ENCODE results near the gene DDX47. TPM values are rescaled to one million over a fixed set of nuclear protein-coding genes. Genes with fewer than 3 reads are reported as not detected.

DDX47 gene
- total RNA-seq, 2 experiments from 2014 or later, result 45.1 to 59.1 TPM

DNA sequence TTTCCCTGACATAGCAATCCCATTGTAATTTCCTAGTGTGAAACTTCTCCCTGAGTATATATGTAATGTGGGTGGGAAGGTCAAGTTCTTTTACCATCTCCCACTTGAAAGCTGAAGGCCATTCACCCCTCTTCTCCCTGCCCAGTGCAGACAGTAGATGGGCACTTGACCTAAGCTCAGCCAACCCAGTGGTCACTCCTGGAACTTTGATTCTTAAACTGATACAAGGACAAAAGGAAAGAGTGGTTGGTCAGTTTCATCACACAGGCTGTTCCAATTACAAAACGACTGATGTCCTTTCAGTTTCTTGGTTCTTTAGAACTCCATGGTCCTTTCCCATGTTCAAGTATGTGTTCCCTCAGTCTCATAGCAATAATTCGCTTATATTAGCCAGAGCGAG, 36.1 kb upstream of the DDX47 start:
- DNase-seq (ENCODE audit: low spot score), result no peak
- H3K79me2 ChIP-seq (ENCODE audit: insufficient read depth, low read depth, low read length), result no peaks in the 10 kb centered on the region
- intact Hi-C loops (cut with micrococcal nuclease; ENCODE audit: unreplicated experiment), result no loop called here
- no peaks in the 10 kb centered on the region for H3K9me3 ChIP-seq (ENCODE audit: low read length)
- ChIA-PET POLR2A (interaction anchor here (1.3 kb wide), 1 partner anchor 16 kb away, joined by 3 read pairs; no protein-coding TSS in a partner anchor), CTCF (ENCODE audit: unreplicated experiment) (no interaction called here)
- TF ChIP-seq EZH2phosphoT487 (IDR thresholded peaks at IDR 0.05; ENCODE audit: borderline replicate concordance, low read depth, low read length) (no peak), CTCF (conservative IDR thresholded peaks at IDR 0.05; ENCODE audit: low read length) (no peak)
- no TSS peak for BruUV-seq (replicated peaks)
- no peaks in the 10 kb centered on the region for H3K36me3 ChIP-seq (ENCODE audit: insufficient read depth, low read length)
- no peaks in the 10 kb centered on the region for H4K20me1 ChIP-seq (ENCODE audit: insufficient read depth, low read length)
- no peak overlapping the region for H3K4me2 ChIP-seq (ENCODE audit: low read length)
- no peak overlapping the region for H2AFZ ChIP-seq (ENCODE audit: low read length)
- no peaks in the 10 kb centered on the region for H3K9me2 ChIP-seq (ENCODE audit: insufficient read depth, low read length)
- H3K4me3 ChIP-seq (ENCODE audit: low read depth, low read length, poor library complexity, severe bottlenecking), result no peak overlapping the region
- H3K4me1 ChIP-seq (ENCODE audit: insufficient read depth, low read length, poor library complexity, severe bottlenecking), result peaks cover 16% of the 10 kb centered on the region
- H3K27ac ChIP-seq (ENCODE audit: low read depth, low read length, poor library complexity, severe bottlenecking), result no peak overlapping the region

DNA sequence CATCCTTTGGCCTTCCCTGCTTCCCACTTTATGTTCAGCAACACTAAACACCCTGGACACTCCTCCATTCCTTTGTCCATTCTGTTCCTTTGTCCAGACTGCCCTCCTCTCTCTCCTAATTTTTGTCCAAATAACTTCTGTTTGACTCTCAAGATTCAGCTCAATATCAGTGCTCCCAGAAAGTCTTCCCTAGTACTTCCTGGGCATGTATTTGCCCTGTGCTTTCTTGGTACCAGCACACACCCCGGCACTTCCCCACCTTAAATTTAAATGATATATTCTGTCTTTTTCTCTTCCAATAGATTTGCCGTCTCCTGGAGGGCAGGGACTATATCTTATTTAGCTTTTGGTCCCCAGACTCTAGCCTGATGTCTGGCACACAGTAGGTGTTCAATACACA, 34.1 kb upstream of the DDX47 start:
- H4K20me1 ChIP-seq (ENCODE audit: insufficient read depth, low read length), result no peaks in the 10 kb centered on the region
- H3K36me3 ChIP-seq (ENCODE audit: insufficient read depth, low read length), result no peaks in the 10 kb centered on the region
- TF ChIP-seq EZH2phosphoT487 (IDR thresholded peaks at IDR 0.05; ENCODE audit: borderline replicate concordance, low read depth, low read length) (no peak), CTCF (conservative IDR thresholded peaks at IDR 0.05; ENCODE audit: low read length) (no peak)
- ChIA-PET CTCF (ENCODE audit: unreplicated experiment) (no interaction called here), POLR2A (interaction anchor here (1.0 kb wide), 1 partner anchor 324 kb away, joined by 3 read pairs; no protein-coding TSS in a partner anchor)
- no peaks in the 10 kb centered on the region for H3K9me2 ChIP-seq (ENCODE audit: insufficient read depth, low read length)
- DNase-seq (ENCODE audit: low spot score), result no peak
- no peak overlapping the region for H3K4me3 ChIP-seq (ENCODE audit: low read depth, low read length, poor library complexity, severe bottlenecking)
- no peak overlapping the region for H3K27ac ChIP-seq (ENCODE audit: low read depth, low read length, poor library complexity, severe bottlenecking)
- intact Hi-C loops (cut with micrococcal nuclease; ENCODE audit: unreplicated experiment), result no loop called here
- H3K4me2 ChIP-seq (ENCODE audit: low read length), result no peak overlapping the region
- no TSS peak for BruUV-seq (replicated peaks)
- H3K9me3 ChIP-seq (ENCODE audit: low read length), result no peaks in the 10 kb centered on the region
- no peaks in the 10 kb centered on the region for H3K79me2 ChIP-seq (ENCODE audit: insufficient read depth, low read depth, low read length)
- H3K4me1 ChIP-seq (ENCODE audit: insufficient read depth, low read length, poor library complexity, severe bottlenecking), result peaks cover 16% of the 10 kb centered on the region
- H2AFZ ChIP-seq (ENCODE audit: low read length), result no peak overlapping the region

- Histone ChIP-seq H3K27ac (ENCODE audit: low read depth, low read length, poor library complexity, severe bottlenecking) (no peak overlapping the region), H3K4me2 (ENCODE audit: low read length) (no peak overlapping the region), H3K79me2 (ENCODE audit: insufficient read depth, low read depth, low read length) (no peaks in the 10 kb centered on the region), H2AFZ (ENCODE audit: low read length) (no peak overlapping the region), H3K9me2 (ENCODE audit: insufficient read depth, low read length) (no peaks in the 10 kb centered on the region), H3K36me3 (ENCODE audit: insufficient read depth, low read length) (no peaks in the 10 kb centered on the region), H3K4me1 (ENCODE audit: insufficient read depth, low read length, poor library complexity, severe bottlenecking) (peaks cover 17% of the 10 kb centered on the region), H3K4me3 (ENCODE audit: low read depth, low read length, poor library complexity, severe bottlenecking) (no peak overlapping the region), H4K20me1 (ENCODE audit: insufficient read depth, low read length) (no peaks in the 10 kb centered on the region), H3K9me3 (ENCODE audit: low read length) (no peaks in the 10 kb centered on the region)
- no peak for DNase-seq (ENCODE audit: low spot score)
- ChIA-PET CTCF (ENCODE audit: unreplicated experiment) (no interaction called here), POLR2A (interaction anchor here (1.0 kb wide), 1 partner anchor 323 kb away, joined by 3 read pairs; no protein-coding TSS in a partner anchor)
- BruUV-seq (replicated peaks), result no TSS peak
- TF ChIP-seq EZH2phosphoT487 (IDR thresholded peaks at IDR 0.05; ENCODE audit: borderline replicate concordance, low read depth, low read length) (no peak), CTCF (conservative IDR thresholded peaks at IDR 0.05; ENCODE audit: low read length) (no peak)
- intact Hi-C loops (cut with micrococcal nuclease; ENCODE audit: unreplicated experiment), result no loop called here
These were observed 33.6 kb upstream of the DDX47 start for GRCh38 chr12:12779529-12779928.

Measured in OCI-LY7 (cell line).